HEK293 (cell line): ENCODE data around the gene DPP6.

Source experiments
- CTCF ChIA-PET: fragments of 350-600 bp; formaldehyde crosslinking; extraction: SDS; loops from one replicate; lab custom pipeline; 2021; ENCODE audit warnings: antibody characterized with exemption; lab: Yijun Ruan, JAX
- POLR2A ChIA-PET: fragments of 300-600 bp; formaldehyde crosslinking; extraction: SDS; loops from one replicate; lab custom pipeline; 2020; ENCODE audit warnings: antibody characterized with exemption, inconsistent platforms; lab: Yijun Ruan, JAX
- H3K27ac ChIP-seq: fragments of 200-500 bp; sonication (Bioruptor generic); 2 replicates; pipeline ENCODE4 v1.5.1; 2014; ENCODE audit warnings: low read depth, low read length, control low read depth, inconsistent platforms; ENCODE audit errors: extremely low read depth
- H3K36me3 ChIP-seq, 2 experiments: fragments of 200-500 bp in 1 of 2; sonication (Bioruptor generic) in 1 of 2; 1 replicate in 1 of 2; 2 replicates in 1 of 2; pipeline ENCODE4 v1.5.1; 2014 to 2017; ENCODE audit warnings: inconsistent platforms in 2 of 2, low read length in 2 of 2; ENCODE audit not compliant: control insufficient read depth in 2 of 2, insufficient read depth in 1 of 2
- H3K4me1 ChIP-seq: fragments of 200-500 bp; sonication (Bioruptor generic); 2 replicates; pipeline ENCODE4 v1.5.1; 2014; ENCODE audit warnings: mild to moderate bottlenecking, low read length, inconsistent platforms; ENCODE audit not compliant: control insufficient read depth, insufficient read depth
- H3K4me3 ChIP-seq: 2 replicates; pipeline ENCODE4 v1.5.1; 2011; ENCODE audit warnings: low read depth, mild to moderate bottlenecking, control low read depth, low read length, moderate library complexity
- H3K9me3 ChIP-seq: fragments of 200-500 bp; sonication (Bioruptor generic); 2 replicates; pipeline ENCODE4 v1.5.1; 2014; ENCODE audit warnings: low read depth, low read length, inconsistent platforms; ENCODE audit not compliant: control insufficient read depth, insufficient read depth
- GLI4 ChIP-seq: fragments of 450-650 bp; formaldehyde crosslinking; IDR thresholded peaks from 2 replicates; pipeline ENCODE4 v1.5.1; 2016; ENCODE audit warnings: missing biosample characterization, missing genetic modification characterization
- IKZF3 ChIP-seq: fragments of 450-650 bp; IDR thresholded peaks from 2 replicates; pipeline ENCODE4 v1.5.0; 2018; ENCODE audit warnings: missing biosample characterization, mild to moderate bottlenecking, missing genetic modification characterization, moderate library complexity
- KLF9 ChIP-seq: fragments of 450-650 bp; formaldehyde crosslinking; IDR thresholded peaks from 2 replicates; pipeline ENCODE4 v1.5.1; 2016; ENCODE audit warnings: missing biosample characterization, missing genetic modification characterization, low read depth
- SP7 ChIP-seq: fragments of 450-650 bp; formaldehyde crosslinking; IDR thresholded peaks from 2 replicates; pipeline ENCODE4 v1.5.1; 2016; ENCODE audit warnings: missing biosample characterization, missing genetic modification characterization
- YY1 ChIP-seq: fragments of 450-650 bp; formaldehyde crosslinking; IDR thresholded peaks from 2 replicates; pipeline ENCODE4 v1.5.1; 2018; ENCODE audit warnings: missing biosample characterization, missing genetic modification characterization
- ZNF132 ChIP-seq: fragments of 450-650 bp; formaldehyde crosslinking; IDR thresholded peaks from 2 replicates; pipeline ENCODE4 v1.5.1; 2017; ENCODE audit warnings: missing biosample characterization, missing genetic modification characterization, borderline replicate concordance
- ZNF19 ChIP-seq: fragments of 450-650 bp; formaldehyde crosslinking; IDR thresholded peaks from 2 replicates; pipeline ENCODE4; 2016; ENCODE audit warnings: missing biosample characterization, missing genetic modification characterization, low read depth
- ZNF214 ChIP-seq: fragments of 450-650 bp; formaldehyde crosslinking; IDR thresholded peaks from 2 replicates; pipeline ENCODE4 v1.5.1; 2017; ENCODE audit warnings: missing biosample characterization, mild to moderate bottlenecking, missing genetic modification characterization, borderline replicate concordance
- ZNF335 ChIP-seq: fragments of 450-650 bp; formaldehyde crosslinking; conservative IDR thresholded peaks from 2 replicates; pipeline ENCODE4 v1.5.1; 2016; ENCODE audit warnings: missing biosample characterization, missing genetic modification characterization
- ZNF629 ChIP-seq: fragments of 450-650 bp; formaldehyde crosslinking; IDR thresholded peaks from 2 replicates; pipeline ENCODE4 v1.5.1; 2017; ENCODE audit warnings: missing biosample characterization, missing genetic modification characterization
- ZNF76 ChIP-seq: fragments of 450-650 bp; formaldehyde crosslinking; IDR thresholded peaks from 2 replicates; pipeline ENCODE4; 2016; ENCODE audit warnings: low read depth, missing biosample characterization, missing genetic modification characterization, borderline replicate concordance
- ZNF768 ChIP-seq: fragments of 450-650 bp; formaldehyde crosslinking; IDR thresholded peaks from 2 replicates; pipeline ENCODE4 v1.5.1; 2018; ENCODE audit warnings: missing biosample characterization, mild to moderate bottlenecking, missing genetic modification characterization
- ZNF791 ChIP-seq: fragments of 450-650 bp; formaldehyde crosslinking; IDR thresholded peaks from 2 replicates; pipeline ENCODE4 v1.5.1; 2016; ENCODE audit warnings: missing biosample characterization, missing genetic modification characterization
- TF ChIP-seq, protein P1 (sequence below): fragments of 450-650 bp; formaldehyde crosslinking; IDR thresholded peaks from 2 replicates; pipeline ENCODE4 v1.5.1; 2017; ENCODE audit warnings: missing biosample characterization, missing genetic modification characterization
- TF ChIP-seq, protein P2 (sequence below): fragments of 450-650 bp; formaldehyde crosslinking; optimal IDR thresholded peaks from 2 replicates; pipeline ENCODE3; 2016; ENCODE audit warnings: missing biosample characterization, mild to moderate bottlenecking, missing genetic modification characterization
- TF ChIP-seq, protein P3 (sequence below): IDR thresholded peaks from 2 replicates; pipeline ENCODE4 v1.6.1; 2011; ENCODE audit warnings: mild to moderate bottlenecking, low read depth, low read length, borderline replicate concordance

Gene DPP6

DNA sequence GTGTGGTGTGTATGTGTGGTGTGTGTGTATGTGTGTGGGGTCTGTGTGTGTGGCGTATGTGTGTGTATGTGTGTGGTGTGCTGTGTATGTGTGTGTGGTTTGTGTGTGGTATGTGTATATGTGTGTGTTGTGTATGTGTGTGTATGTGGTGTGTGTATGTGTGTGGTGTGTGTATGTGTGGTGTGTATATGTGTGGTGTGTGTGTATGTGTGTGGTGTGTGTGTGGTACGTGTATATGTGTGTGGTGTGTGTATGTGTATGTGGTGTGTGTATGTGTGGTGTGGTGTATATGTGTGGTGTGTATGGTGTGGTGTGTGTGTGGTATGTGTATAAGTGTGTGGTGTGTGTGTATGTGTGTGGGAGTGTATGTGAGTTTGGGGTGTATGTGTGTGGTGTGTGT is 522.0 kb downstream of the DPP6 start:
- ChIA-PET POLR2A (no interaction called here), CTCF (no interaction called here)
- Histone ChIP-seq H3K27ac (no peak overlapping the region), H3K4me3 (no peak overlapping the region), H3K4me1 (no peaks in the 10 kb centered on the region), H3K9me3 (no peaks in the 10 kb centered on the region), H3K36me3 (no peaks in the 10 kb centered on the region)
- TF ChIP-seq, protein P1, sequence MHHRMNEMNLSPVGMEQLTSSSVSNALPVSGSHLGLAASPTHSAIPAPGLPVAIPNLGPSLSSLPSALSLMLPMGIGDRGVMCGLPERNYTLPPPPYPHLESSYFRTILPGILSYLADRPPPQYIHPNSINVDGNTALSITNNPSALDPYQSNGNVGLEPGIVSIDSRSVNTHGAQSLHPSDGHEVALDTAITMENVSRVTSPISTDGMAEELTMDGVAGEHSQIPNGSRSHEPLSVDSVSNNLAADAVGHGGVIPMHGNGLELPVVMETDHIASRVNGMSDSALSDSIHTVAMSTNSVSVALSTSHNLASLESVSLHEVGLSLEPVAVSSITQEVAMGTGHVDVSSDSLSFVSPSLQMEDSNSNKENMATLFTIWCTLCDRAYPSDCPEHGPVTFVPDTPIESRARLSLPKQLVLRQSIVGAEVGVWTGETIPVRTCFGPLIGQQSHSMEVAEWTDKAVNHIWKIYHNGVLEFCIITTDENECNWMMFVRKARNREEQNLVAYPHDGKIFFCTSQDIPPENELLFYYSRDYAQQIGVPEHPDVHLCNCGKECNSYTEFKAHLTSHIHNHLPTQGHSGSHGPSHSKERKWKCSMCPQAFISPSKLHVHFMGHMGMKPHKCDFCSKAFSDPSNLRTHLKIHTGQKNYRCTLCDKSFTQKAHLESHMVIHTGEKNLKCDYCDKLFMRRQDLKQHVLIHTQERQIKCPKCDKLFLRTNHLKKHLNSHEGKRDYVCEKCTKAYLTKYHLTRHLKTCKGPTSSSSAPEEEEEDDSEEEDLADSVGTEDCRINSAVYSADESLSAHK (tag by site-specific recombination): no peak

DNA sequence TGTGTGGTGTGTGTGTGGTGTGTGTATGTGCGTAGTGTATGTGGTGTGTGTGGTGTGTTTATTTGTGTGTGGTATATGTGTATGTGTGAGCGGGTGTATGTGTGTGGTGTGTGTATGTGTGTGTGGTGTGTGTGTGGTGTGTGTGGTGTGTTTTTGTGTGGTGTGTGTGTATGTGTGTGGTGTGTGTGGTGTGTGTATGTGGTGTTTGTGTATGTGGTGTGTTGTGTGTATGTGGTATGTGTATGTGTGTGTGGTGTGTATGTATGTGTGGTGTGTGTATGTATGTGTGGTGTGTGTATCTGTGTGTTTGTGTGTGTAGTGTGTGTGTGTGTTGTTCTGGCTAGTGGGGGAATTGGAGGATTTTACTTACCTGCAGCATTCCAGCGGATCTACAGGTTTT is 523.3 kb downstream of the DPP6 start:
- no peaks in the 10 kb centered on the region for H3K36me3 ChIP-seq
- CTCF ChIA-PET: no interaction called here
- TF ChIP-seq SP7 (tag by site-specific recombination): no peak
- TF ChIP-seq GLI4 (tag by site-specific recombination): no peak
- no peak for TF ChIP-seq ZNF214 (tag by site-specific recombination)
- TF ChIP-seq, protein P2, sequence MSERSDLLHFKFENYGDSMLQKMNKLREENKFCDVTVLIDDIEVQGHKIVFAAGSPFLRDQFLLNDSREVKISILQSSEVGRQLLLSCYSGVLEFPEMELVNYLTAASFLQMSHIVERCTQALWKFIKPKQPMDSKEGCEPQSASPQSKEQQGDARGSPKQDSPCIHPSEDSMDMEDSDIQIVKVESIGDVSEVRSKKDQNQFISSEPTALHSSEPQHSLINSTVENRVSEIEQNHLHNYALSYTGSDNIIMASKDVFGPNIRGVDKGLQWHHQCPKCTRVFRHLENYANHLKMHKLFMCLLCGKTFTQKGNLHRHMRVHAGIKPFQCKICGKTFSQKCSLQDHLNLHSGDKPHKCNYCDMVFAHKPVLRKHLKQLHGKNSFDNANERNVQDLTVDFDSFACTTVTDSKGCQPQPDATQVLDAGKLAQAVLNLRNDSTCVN (tag by site-specific recombination): no peak
- TF ChIP-seq IKZF3 (tag by site-specific recombination): no peak
- no peak for TF ChIP-seq ZNF19 (tag by site-specific recombination)
- no peak for TF ChIP-seq KLF9 (tag by site-specific recombination)
- TF ChIP-seq ZNF76 (tag by site-specific recombination): no peak
- TF ChIP-seq, protein P3, sequence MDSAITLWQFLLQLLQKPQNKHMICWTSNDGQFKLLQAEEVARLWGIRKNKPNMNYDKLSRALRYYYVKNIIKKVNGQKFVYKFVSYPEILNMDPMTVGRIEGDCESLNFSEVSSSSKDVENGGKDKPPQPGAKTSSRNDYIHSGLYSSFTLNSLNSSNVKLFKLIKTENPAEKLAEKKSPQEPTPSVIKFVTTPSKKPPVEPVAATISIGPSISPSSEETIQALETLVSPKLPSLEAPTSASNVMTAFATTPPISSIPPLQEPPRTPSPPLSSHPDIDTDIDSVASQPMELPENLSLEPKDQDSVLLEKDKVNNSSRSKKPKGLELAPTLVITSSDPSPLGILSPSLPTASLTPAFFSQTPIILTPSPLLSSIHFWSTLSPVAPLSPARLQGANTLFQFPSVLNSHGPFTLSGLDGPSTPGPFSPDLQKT: no peak
- TF ChIP-seq, protein P1 (tag by site-specific recombination): no peak
- no peak for TF ChIP-seq ZNF132 (tag by site-specific recombination)
- TF ChIP-seq ZNF791 (tag by site-specific recombination): no peak
- TF ChIP-seq ZNF629 (tag by site-specific recombination): no peak
- no peak for TF ChIP-seq YY1 (tag by site-specific recombination)
- no peak for TF ChIP-seq ZNF768
- TF ChIP-seq ZNF335: no peak
- no peak overlapping the region for H3K4me3 ChIP-seq
- H3K4me1 ChIP-seq: no peaks in the 10 kb centered on the region
- POLR2A ChIA-PET: no interaction called here
- H3K9me3 ChIP-seq: no peaks in the 10 kb centered on the region
- no peak overlapping the region for H3K27ac ChIP-seq
